ENCODE results near the gene ZNF853.
A peak's percentile ranks its signal among the peaks of the same experiment; 100 is the strongest.

ZNF853 gene

GRCh38 chr7:6636741-6637543 is 21.5 kb downstream of the ZNF853 start, which contains the start of gene ZNF316:
Gene ZNF316 (plus strand): TSS chr7:6637318. CDS start chr7:6642410, 5,092 bp downstream.
- DNase-seq (ENCODE audit: low read depth in 2 of 2) = peak; percentile 11 to 36

DNA sequence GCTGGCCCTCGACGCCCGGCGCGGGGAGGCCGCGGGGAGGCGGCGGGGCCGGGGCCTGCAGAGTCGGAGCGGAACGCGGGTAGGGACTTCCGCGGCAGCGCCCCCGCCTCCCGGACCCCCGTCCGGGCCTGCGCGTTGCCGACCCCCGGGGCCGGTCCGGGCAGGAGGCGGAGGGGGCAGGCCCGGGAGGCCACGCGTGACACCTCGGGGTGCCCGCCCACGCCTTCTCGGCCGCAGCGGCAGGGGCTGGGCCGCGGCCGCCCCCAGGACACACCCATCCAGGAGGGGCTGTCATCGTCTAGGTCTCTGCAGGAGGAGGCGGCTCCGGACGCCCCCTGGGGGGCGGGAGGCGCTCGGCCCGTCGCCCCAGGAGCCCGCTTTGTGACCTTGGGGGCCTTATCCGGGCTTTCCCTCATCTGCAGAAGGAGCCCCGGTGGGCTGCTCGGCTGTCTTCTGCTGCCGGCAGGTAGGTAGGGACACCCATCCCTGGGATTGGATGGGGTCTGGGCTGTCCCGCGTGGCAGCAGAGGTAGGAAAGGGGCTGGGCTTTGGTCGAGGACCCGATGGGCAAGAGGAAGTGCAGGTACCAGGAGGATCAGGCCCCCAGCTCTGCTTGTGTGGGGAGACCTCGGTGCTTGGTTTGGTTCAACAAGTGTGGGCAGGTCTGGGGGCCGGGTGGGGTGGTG is 22.3 kb downstream of the ZNF853 start:
- peak; percentile 25 to 45 for DNase-seq (ENCODE audit: low read depth in 2 of 2)

- no peak for DNase-seq (ENCODE audit: low read depth in 2 of 2)
Measured at GRCh38 chr7:6639032-6639431, 23.6 kb downstream of the ZNF853 start.

GRCh38 chr7:6639627-6640026 is 24.2 kb downstream of the ZNF853 start:
- DNase-seq (ENCODE audit: low read depth in 2 of 2) = no peak

DNA sequence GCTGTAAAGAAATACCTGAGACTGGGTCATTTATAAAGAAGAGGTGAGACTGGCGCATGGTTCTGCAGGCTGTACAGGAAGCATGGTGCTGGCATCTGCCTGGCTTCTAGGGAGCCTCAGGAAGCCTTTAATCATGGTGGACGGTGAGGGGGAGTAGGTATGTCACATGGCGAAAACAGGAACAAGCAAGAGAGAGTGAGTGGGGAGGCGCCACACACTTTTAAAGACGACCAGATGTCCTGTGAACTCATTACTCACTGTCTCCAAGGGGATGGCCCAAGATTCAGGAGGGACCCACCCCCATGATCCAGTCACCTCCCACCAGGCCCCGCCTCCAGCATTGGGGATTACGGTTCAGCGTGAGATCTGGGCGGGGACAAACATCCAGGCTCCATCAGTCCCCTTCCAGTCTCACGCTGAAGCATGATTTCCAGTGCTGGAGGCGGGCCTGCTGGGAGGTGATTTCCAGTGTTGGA is 24.9 kb downstream of the ZNF853 start:
- no peak for DNase-seq (ENCODE audit: low read depth in 2 of 2)

- DNase-seq (ENCODE audit: low read depth in 2 of 2) = no peak
Measured at GRCh38 chr7:6641305-6642035, 26.1 kb downstream of the ZNF853 start.

DNA sequence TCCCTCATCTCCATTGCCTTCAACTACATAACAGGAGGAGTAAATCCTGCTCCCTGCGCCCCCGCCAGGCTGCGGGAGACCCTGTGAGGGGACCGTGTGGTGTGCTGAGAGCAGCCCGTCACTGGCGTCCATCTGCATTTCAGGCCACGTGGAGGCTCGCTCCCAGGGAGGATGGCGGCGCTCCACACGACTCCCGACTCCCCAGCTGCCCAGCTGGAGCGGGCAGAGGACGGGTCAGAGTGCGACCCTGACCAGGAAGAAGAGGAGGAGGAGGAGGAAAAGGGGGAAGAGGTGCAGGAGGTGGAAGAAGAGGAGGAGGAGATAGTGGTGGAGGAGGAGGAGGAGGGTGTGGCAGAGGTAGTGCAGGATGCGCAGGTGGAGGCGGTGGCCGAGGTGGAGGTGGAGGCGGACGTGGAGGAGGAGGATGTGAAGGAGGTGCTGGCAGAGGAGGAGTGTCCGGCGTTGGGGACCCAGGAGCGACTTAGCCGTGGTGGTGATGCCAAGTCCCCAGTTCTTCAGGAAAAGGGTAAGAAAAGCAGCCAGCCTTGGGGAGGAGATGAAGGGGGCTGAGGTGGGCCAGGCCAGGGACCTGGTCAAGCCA is 26.9 kb downstream of the ZNF853 start:
- no peak for DNase-seq (ENCODE audit: low read depth in 2 of 2)

DNA sequence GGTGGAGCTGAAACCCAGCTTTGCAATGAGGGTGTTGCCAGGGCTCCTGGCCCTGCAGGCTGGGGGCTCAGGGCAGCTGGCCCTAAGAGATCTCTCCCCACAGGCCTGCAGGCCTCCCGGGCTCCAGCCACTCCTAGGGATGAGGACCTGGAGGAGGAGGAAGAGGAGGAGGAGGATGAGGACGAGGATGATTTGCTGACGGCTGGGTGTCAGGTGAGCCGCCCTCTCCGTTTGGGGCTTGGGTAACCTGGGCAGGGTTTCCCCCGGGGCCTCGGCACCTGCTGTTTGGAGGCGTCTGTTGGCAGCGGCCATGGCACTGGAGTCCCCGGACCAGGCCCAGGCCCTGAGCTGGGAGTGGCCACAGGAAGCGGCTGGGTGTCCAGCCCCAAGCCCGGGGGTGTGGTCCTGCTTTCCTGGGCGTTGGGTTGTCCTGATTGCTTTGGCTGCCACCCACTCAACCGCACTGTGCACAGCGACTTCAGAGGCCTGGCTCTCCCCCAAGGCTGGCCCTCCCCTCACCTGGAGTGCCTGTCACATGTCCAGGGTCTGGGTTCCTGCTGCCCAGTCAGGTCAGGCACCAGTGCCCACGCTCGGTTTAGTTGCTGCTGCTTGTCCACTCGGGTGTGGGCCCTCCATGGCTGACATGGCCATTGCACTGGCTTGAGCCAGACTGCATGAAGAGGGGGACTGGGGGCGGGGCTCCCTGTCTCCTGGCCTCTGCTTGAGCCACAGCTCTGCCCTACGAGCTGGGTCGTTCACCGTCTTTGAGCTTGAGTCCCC is 27.6 kb downstream of the ZNF853 start:
- DNase-seq (ENCODE audit: low read depth in 2 of 2) = no peak

- DNase-seq (ENCODE audit: low read depth in 2 of 2) = no peak
Measured at GRCh38 chr7:6643915-6644625, 28.7 kb downstream of the ZNF853 start.

DNA sequence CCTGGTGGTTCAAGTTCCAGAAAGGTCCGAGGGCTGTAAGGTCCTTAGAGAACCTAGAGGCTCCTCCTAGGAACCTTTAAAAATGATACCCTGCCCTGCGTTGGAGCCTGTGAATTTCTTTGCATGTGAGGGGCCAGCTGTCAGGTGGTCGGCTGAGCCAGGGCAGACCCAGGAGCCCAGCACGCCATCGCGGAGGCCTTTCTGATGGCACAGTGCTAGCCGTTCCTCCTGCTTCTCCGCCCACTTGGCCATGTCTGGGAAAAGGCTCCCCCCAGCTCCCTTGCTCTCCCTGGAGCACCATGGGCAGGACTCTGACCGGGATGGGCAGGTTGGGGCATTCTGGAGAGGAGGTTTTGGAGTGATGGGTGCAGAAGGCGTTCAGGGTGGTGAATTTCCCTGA is 29.3 kb downstream of the ZNF853 start:
- DNase-seq (ENCODE audit: low read depth in 2 of 2) = no peak

- no peak for DNase-seq (ENCODE audit: low read depth in 2 of 2)
Measured at GRCh38 chr7:6646465-6646864, 31.1 kb downstream of the ZNF853 start.

- DNase-seq (ENCODE audit: low read depth in 2 of 2) = no peak
Measured at GRCh38 chr7:6647080-6647479, 31.7 kb downstream of the ZNF853 start.

GRCh38 chr7:6647541-6647940 is 32.1 kb downstream of the ZNF853 start:
- no peak for DNase-seq (ENCODE audit: low read depth in 2 of 2)

DNA sequence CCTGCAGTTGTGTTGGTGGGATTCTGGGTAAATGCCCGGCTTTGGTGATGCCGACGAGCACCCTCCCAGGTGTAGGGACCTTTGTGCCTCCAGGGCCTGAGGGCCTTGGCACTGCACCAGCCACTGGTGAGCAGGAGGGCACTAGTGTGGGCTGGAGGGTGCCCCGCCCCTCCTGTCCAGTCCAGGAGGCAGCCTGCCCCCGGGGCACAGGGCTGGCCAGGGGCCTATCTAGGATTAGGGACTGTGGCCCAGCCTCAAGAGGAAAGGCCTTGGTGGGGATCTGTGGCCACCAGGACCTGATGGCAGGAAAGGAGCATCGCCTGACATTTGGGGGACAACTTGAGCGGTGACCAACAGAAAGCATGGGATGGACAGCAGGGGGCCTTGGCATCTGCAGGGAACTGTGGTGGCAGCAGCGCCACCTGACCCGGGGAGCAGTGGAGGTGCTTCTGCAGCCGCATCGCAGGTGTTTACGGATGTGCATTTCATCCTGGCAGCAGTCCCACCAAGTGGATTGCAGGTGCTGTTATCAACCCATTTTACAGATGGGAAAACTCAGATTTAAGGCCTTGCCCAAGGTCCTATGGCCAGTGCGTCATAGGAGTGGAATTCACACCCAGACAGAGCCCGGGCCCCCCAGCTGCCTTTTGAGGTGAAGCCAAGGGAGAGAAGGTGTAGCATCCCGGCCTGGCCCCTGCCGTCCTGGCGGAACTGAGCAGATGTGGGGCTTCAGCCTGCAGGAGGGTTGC is 32.8 kb downstream of the ZNF853 start:
- no peak for DNase-seq (ENCODE audit: low read depth in 2 of 2)

- DNase-seq (ENCODE audit: low read depth in 2 of 2) = no peak
Measured at GRCh38 chr7:6648815-6649104, 33.4 kb downstream of the ZNF853 start.

DNA sequence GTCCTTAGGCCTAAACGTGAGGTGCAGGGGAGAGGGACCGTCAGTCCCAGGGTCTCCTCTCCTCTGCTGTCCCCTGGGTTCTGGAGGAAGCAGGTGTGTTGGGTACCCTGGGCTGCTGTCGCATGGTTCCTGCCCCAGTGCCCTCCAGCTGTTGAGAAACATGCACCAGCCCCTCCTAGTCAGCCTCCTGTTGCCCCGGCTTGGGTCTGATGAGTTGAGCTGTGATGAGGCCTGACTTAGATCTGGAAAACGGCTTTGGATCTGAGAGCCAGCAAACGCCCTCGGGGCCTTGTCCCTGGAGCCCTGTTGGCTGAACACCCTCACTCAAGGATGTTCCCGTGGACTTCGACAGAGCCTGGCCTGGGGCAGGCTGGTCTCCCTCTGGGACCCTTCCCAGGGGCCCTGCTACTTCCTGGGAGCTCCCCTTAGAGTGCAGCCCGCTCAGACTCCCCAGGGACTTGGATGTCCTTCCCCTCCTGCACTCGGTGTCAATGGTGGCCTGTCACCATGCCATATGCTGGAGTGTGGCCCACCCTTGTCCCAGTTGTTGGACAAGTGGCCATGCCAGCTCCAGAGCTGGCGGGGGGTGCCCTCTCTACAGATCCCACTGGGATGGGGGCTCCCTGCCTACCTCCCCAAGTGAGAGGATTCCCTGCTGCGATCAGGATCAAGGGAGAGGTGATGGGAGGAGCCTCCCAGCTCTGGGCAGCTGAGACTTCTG is 34.0 kb downstream of the ZNF853 start:
- no peak for DNase-seq (ENCODE audit: low read depth in 2 of 2)

DNA sequence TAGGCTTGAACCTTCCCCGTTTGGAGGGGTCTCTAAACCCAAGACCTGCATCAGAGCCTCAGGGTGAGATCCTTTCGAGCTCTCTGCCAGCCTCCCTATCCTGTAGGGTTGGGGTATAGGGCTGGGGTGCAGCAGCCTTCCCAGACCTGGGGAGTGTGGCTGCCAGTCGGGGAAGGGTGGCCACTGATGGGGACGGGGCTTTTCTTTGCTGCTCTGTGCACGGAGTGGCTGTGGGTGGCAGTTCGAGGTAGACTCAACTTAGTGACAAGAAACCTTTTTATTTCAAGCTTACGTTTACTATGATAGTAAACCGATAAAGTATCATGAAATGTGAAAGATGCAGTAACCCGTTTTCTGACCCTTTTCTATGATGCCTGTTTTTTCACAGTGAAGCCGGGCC is 34.7 kb downstream of the ZNF853 start:
- no peak for DNase-seq (ENCODE audit: low read depth in 2 of 2)

GRCh38 chr7:6650521-6651011 is 35.2 kb downstream of the ZNF853 start:
- DNase-seq (ENCODE audit: low read depth in 2 of 2) = no peak

DNA sequence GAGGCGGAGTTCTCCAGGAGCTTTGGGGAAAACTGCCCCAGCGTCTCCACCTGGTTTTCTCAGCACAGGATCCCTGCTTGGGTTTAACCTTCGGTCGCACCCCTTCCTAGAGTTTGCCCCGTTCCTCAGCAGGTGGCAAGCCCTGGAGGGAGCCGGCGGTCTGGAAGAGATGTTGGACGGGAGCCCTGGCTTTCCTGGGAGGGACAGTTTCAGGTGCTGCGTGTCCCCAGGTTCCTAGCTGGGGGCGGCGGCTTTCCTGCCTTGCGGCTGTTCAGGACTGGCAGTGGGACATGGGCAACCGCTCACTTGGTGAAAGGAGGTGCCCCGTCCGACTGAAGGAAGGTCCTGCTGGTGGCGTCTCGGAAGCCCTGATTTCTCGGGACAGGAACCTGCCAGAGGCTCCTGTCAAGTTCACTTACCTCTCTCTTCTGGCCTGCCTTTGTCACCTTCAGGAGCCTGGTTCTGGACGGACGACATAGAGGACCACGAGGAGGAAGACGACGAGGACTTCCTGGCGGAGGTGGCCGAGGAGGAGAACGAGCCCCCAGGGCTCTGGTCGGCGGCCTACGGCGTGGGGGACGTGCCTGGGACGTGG is 36.5 kb downstream of the ZNF853 start:
- no peak for DNase-seq (ENCODE audit: low read depth in 2 of 2)
